OCI-LY1 (cell line): ENCODE results near the gene ZNF365.

Experiments
- EZH2 ChIP-seq: fragments of 200-600 bp; sonication (generic), shearing (Covaris generic); IDR thresholded peaks from 2 replicates; pipeline ENCODE4 v1.8.0; 2017; ENCODE audit warnings: borderline replicate concordance, mixed run types, mild to moderate bottlenecking, antibody characterized with exemption, low read length, moderate library complexity, mixed read lengths
- TF ChIP-seq, protein P1 (sequence below): fragments of 200-600 bp; sonication (generic), shearing (Covaris generic); IDR thresholded peaks from 2 replicates; pipeline ENCODE4 v1.5.1; 2017; ENCODE audit warnings: mild to moderate bottlenecking, antibody characterized with exemption, low read length, moderate library complexity, mixed read lengths

GRCh38 chr10:62381385-62382102, 7.4 kb downstream of the ZNF365 start:
- TF ChIP-seq, protein P1, sequence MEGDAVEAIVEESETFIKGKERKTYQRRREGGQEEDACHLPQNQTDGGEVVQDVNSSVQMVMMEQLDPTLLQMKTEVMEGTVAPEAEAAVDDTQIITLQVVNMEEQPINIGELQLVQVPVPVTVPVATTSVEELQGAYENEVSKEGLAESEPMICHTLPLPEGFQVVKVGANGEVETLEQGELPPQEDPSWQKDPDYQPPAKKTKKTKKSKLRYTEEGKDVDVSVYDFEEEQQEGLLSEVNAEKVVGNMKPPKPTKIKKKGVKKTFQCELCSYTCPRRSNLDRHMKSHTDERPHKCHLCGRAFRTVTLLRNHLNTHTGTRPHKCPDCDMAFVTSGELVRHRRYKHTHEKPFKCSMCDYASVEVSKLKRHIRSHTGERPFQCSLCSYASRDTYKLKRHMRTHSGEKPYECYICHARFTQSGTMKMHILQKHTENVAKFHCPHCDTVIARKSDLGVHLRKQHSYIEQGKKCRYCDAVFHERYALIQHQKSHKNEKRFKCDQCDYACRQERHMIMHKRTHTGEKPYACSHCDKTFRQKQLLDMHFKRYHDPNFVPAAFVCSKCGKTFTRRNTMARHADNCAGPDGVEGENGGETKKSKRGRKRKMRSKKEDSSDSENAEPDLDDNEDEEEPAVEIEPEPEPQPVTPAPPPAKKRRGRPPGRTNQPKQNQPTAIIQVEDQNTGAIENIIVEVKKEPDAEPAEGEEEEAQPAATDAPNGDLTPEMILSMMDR: no peak
- TF ChIP-seq EZH2: no peak
